Panc1 (cell line): ENCODE results near the gene HNRNPAB.

Experiments used
- CTCF ChIP-seq: fragments of 450-650 bp; IDR thresholded peaks from 2 replicates; pipeline ENCODE4 v1.5.1; 2017; ENCODE audit warnings: mild to moderate bottlenecking
- POLR2AphosphoS5 ChIP-seq: IDR thresholded peaks from 2 replicates; pipeline ENCODE4 v1.6.1; 2012; ENCODE audit warnings: mild to moderate bottlenecking, low read depth, low read length, moderate library complexity
- REST ChIP-seq, 2 experiments: IDR thresholded peaks; 2 replicates each; pipeline ENCODE4 v1.6.1; 2011 to 2012; ENCODE audit warnings: low read depth in 2 of 2, control low read depth in 1 of 2, low read length in 1 of 2, mild to moderate bottlenecking in 1 of 2, moderate library complexity in 1 of 2; ENCODE audit not compliant: insufficient read depth in 1 of 2
- TCF7L2 ChIP-seq: IDR thresholded peaks from 2 replicates; pipeline ENCODE4 v1.6.1; 2011; ENCODE audit warnings: mild to moderate bottlenecking, low read depth, low read length, inconsistent platforms

- no peak for TF ChIP-seq CTCF
- TF ChIP-seq REST (IDR thresholded peaks at IDR 0.05; ENCODE audit: insufficient read depth in 1 of 2, low read depth in 2 of 2, low read length in 1 of 2) = no peak
- no peak for TF ChIP-seq TCF7L2
- no peak for TF ChIP-seq POLR2AphosphoS5
These were observed 25.5 kb downstream of the HNRNPAB start for GRCh38 chr5:178229861-178230260.
